SU-DHL-6 (cell line): ENCODE measurements around the gene ABCG8.
A peak's percentile ranks its signal among the peaks of the same experiment; 100 is the strongest.

ENCODE experiments used
- H2AFZ ChIP-seq: fragments of 200-600 bp; sonication (generic); 2 replicates; pipeline ENCODE4 v1.6.1; 2014; ENCODE audit warnings: low read depth, mild to moderate bottlenecking, moderate library complexity, mixed read lengths, antibody characterized with exemption, low read length; ENCODE audit not compliant: severe bottlenecking
- H3F3A ChIP-seq: fragments of 200-600 bp; shearing (Covaris generic); 2 replicates; pipeline ENCODE4 v1.6.0; 2016; ENCODE audit warnings: antibody characterized with exemption, mild to moderate bottlenecking; ENCODE audit not compliant: insufficient read depth
- H3K27ac ChIP-seq: fragments of 200-600 bp; sonication (generic); 2 replicates; pipeline ENCODE4 v1.5.1; 2016; ENCODE audit warnings: low read depth, mild to moderate bottlenecking, low read length, moderate library complexity, mixed read lengths
- H3K27me3 ChIP-seq: fragments of 200-600 bp; sonication (generic), shearing (Covaris generic); 2 replicates; pipeline ENCODE4 v1.6.0; 2014; ENCODE audit warnings: mild to moderate bottlenecking, low read length
- H3K36me3 ChIP-seq: fragments of 200-600 bp; sonication (generic); 2 replicates; pipeline ENCODE4 v1.6.1; 2014; ENCODE audit warnings: mild to moderate bottlenecking, low read length, mixed read lengths
- H3K4me2 ChIP-seq: fragments of 300-600, 200-600 bp; shearing (Covaris generic), sonication (generic); 2 replicates; pipeline ENCODE4 v1.6.0; 2014; ENCODE audit warnings: low read length, low read depth, mild to moderate bottlenecking; ENCODE audit not compliant: poor library complexity, severe bottlenecking
- H3K4me3 ChIP-seq: fragments of 200-600 bp; sonication (generic); 2 replicates; pipeline ENCODE4 v1.5.1; 2014; ENCODE audit warnings: antibody characterized with exemption, low read length, mild to moderate bottlenecking, mixed read lengths; ENCODE audit not compliant: insufficient read depth, poor library complexity, severe bottlenecking
- H3K79me2 ChIP-seq: fragments of 200-600 bp; sonication (generic); 2 replicates; pipeline ENCODE4 v1.6.1; 2014; ENCODE audit warnings: mild to moderate bottlenecking, low read length, moderate library complexity; ENCODE audit not compliant: insufficient read depth
- H3K9ac ChIP-seq: fragments of 200-600 bp; sonication (generic); 2 replicates; pipeline ENCODE4 v1.7.0; 2014; ENCODE audit warnings: mild to moderate bottlenecking, low read length
- H3K9me2 ChIP-seq: fragments of 200-600 bp; sonication (generic); replicated peaks from 2 replicates; pipeline ENCODE4 v1.6.1; 2014; ENCODE audit warnings: low read length; ENCODE audit not compliant: insufficient read depth
- H3K9me3 ChIP-seq: fragments of 200-600 bp; sonication (generic); 2 replicates; pipeline ENCODE4 v1.6.1; 2014; ENCODE audit warnings: low read length, mixed read lengths; ENCODE audit not compliant: insufficient read depth
- H4K20me1 ChIP-seq: fragments of 200-600 bp; sonication (generic); 2 replicates; pipeline ENCODE4 v1.6.1; 2014; ENCODE audit warnings: low read depth, mild to moderate bottlenecking, antibody characterized with exemption, low read length, moderate library complexity, mixed read lengths
- EZH2phosphoT487 ChIP-seq: fragments of 200-600 bp; sonication (generic), shearing (Covaris generic); conservative IDR thresholded peaks from 2 replicates; pipeline ENCODE4 v1.6.1; 2018; ENCODE audit warnings: mild to moderate bottlenecking, antibody characterized with exemption, low read length, moderate library complexity, mixed read lengths
- TF ChIP-seq, protein P1 (sequence below): fragments of 200-600 bp; sonication (generic); IDR thresholded peaks from one replicate; pipeline ENCODE4 v1.5.1; 2017; ENCODE audit warnings: antibody characterized with exemption, mild to moderate bottlenecking, low read length, moderate library complexity; ENCODE audit not compliant: insufficient read depth, poor library complexity, severe bottlenecking

ABCG8 gene

DNA sequence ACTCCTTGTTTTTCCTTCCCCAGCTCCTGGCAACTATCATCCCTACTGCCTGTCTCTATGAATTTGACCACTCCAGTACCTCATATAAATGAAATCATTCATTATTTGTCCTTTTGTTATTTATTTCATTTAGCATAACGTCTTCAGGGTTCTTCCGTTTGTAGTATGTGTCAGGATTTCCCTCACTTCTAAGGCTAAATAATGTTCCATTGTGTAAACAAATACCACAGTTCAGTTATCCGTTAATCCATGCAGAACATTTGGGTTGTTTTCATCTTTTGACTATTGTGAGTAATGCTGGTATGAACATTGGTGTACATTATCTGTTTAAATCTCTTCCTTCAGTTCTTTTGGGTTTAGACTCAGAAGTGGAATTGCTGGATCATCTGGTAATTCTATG lies 46.1 kb upstream of the ABCG8 start:
- no peak overlapping the region for H2AFZ ChIP-seq
- no peaks in the 10 kb centered on the region for H3F3A ChIP-seq
- H4K20me1 ChIP-seq = no peaks in the 10 kb centered on the region
- TF ChIP-seq, protein P1, sequence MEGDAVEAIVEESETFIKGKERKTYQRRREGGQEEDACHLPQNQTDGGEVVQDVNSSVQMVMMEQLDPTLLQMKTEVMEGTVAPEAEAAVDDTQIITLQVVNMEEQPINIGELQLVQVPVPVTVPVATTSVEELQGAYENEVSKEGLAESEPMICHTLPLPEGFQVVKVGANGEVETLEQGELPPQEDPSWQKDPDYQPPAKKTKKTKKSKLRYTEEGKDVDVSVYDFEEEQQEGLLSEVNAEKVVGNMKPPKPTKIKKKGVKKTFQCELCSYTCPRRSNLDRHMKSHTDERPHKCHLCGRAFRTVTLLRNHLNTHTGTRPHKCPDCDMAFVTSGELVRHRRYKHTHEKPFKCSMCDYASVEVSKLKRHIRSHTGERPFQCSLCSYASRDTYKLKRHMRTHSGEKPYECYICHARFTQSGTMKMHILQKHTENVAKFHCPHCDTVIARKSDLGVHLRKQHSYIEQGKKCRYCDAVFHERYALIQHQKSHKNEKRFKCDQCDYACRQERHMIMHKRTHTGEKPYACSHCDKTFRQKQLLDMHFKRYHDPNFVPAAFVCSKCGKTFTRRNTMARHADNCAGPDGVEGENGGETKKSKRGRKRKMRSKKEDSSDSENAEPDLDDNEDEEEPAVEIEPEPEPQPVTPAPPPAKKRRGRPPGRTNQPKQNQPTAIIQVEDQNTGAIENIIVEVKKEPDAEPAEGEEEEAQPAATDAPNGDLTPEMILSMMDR = no peak
- no peak for TF ChIP-seq EZH2phosphoT487
- no peaks in the 10 kb centered on the region for H3K9me3 ChIP-seq
- H3K9ac ChIP-seq = no peak overlapping the region
- H3K36me3 ChIP-seq = no peaks in the 10 kb centered on the region
- no peak overlapping the region for H3K4me3 ChIP-seq
- no peaks in the 10 kb centered on the region for H3K79me2 ChIP-seq
- no peaks in the 10 kb centered on the region for H3K27me3 ChIP-seq
- no peak overlapping the region for H3K4me2 ChIP-seq
- no peaks in the 10 kb centered on the region for H3K9me2 ChIP-seq
- no peak overlapping the region for H3K27ac ChIP-seq

DNA sequence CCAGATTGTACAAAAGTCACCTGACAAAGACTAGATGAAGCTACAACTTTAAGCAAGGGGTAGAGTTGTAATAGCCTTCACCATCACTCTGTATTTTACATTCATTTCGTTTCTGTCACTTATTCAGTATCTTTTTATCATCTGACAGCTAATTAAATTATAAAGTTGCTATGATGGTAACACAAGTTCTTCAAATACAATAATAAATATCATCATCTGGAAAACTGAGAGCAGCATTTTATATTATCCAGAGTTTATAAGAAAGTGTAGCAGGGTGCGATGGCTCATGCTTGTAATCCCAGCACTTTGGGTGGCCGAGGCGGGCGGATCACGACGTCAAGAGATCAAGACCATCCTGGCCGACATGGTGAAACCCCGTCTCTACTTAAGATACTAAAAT lies 43.8 kb upstream of the ABCG8 start:
- Histone ChIP-seq H3K9ac (no peak overlapping the region), H3K9me2 (no peaks in the 10 kb centered on the region), H2AFZ (no peak overlapping the region), H3K9me3 (no peaks in the 10 kb centered on the region), H4K20me1 (no peaks in the 10 kb centered on the region), H3K4me3 (no peak overlapping the region), H3K27me3 (no peaks in the 10 kb centered on the region), H3K4me2 (no peak overlapping the region), H3F3A (no peaks in the 10 kb centered on the region), H3K36me3 (no peaks in the 10 kb centered on the region), H3K27ac (no peak overlapping the region), H3K79me2 (no peaks in the 10 kb centered on the region)
- TF ChIP-seq, protein P1 = no peak
- TF ChIP-seq EZH2phosphoT487 = no peak

DNA sequence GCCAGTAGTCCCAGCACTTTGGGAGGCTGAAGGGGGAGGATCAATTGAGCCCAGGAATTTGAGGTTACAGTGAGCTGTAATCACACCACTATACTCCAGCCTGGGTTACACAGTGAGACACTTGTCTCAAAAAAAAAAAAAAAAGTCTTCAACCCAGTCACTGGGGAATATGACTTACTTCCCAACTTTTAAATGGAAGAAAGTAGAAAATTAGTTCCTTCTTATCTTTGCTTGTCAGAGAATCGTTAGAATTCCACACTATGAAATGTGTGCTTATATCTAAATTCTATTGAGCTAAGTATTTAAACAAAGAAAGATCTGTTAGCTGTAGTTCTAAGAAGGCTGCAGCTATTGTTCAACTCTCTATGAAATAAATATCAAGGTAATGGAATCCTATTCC lies 42.6 kb upstream of the ABCG8 start:
- no peaks in the 10 kb centered on the region for H3K9me3 ChIP-seq
- no peaks in the 10 kb centered on the region for H3F3A ChIP-seq
- no peak overlapping the region for H3K4me3 ChIP-seq
- no peaks in the 10 kb centered on the region for H3K79me2 ChIP-seq
- no peaks in the 10 kb centered on the region for H4K20me1 ChIP-seq
- H3K9ac ChIP-seq = no peak overlapping the region
- H3K36me3 ChIP-seq = no peaks in the 10 kb centered on the region
- H3K27ac ChIP-seq = no peak overlapping the region
- no peak overlapping the region for H2AFZ ChIP-seq
- no peaks in the 10 kb centered on the region for H3K9me2 ChIP-seq
- no peak overlapping the region for H3K4me2 ChIP-seq
- no peak for TF ChIP-seq EZH2phosphoT487
- TF ChIP-seq, protein P1 = no peak
- H3K27me3 ChIP-seq = no peaks in the 10 kb centered on the region

DNA sequence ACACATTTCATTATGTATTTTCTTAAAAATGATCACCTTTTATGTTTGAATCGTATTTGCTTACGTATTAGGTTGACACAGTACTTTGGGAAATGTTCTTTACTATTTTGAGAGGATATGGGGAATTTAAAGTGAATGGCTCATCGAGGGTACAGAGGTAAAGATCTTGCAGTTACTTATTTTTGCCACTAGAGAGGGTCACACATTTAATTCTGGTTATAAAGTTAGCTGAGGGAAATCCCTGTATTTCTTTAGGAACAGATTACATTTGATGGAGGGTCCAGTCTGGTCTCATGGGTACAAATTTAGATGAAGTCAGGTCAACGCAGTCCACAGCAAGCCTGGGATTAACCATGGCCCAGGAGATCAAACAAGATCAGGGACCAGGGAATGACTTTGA lies 40.5 kb upstream of the ABCG8 start:
- Histone ChIP-seq H3F3A (no peaks in the 10 kb centered on the region), H3K36me3 (no peaks in the 10 kb centered on the region), H3K27ac (no peak overlapping the region), H3K4me2 (no peak overlapping the region), H3K79me2 (no peaks in the 10 kb centered on the region), H3K9me3 (no peaks in the 10 kb centered on the region), H2AFZ (no peak overlapping the region), H3K9ac (no peak overlapping the region), H4K20me1 (no peaks in the 10 kb centered on the region), H3K4me3 (no peak overlapping the region), H3K9me2 (no peaks in the 10 kb centered on the region), H3K27me3 (no peaks in the 10 kb centered on the region)
- no peak for TF ChIP-seq EZH2phosphoT487
- TF ChIP-seq, protein P1 = peak; percentile 21
